ENCODE results near the gene OR1F1. TPM values are rescaled to one million over a fixed set of nuclear protein-coding genes. Genes with fewer than 3 reads are reported as not detected.

The OR1F1 gene
- total and polyA plus RNA-seq, 2 of the 8 experiments (the other 6 are each of a cell fraction or from before 2014, with no cell fraction given): 0.52 to 1.2 TPM

GRCh38 chr16:3158510-3159314, 29.3 kb upstream of the OR1F1 start (continued):
- no peak for TF ChIP-seq JUND (IDR thresholded peaks at IDR 0.05; ENCODE audit: low read length)
- no peak for TF ChIP-seq POU5F1 (IDR thresholded peaks at IDR 0.05; ENCODE audit: low read depth, low read length)
- no peak for TF ChIP-seq ZNF274 (IDR thresholded peaks at IDR 0.05; ENCODE audit: borderline replicate concordance, extremely low read depth, low read length)
- no peak for TF ChIP-seq RXRA (IDR thresholded peaks at IDR 0.05; ENCODE audit: insufficient read depth, low read depth, low read length)
- no peak for TF ChIP-seq TAF7 (optimal IDR thresholded peaks at IDR 0.05; ENCODE audit: borderline replicate concordance, low read depth, low read length)
- TF ChIP-seq KDM1A (IDR thresholded peaks at IDR 0.05; ENCODE audit: borderline replicate concordance, low read length): peak; percentile 75; the same call in 1 of the 2 replicates
- TF ChIP-seq POLR2AphosphoS5 (IDR thresholded peaks at IDR 0.05; ENCODE audit: low read depth, low read length): no peak
- peak; percentile 45 for TF ChIP-seq TAF1 (IDR thresholded peaks at IDR 0.05; ENCODE audit: low read depth, low read length)
- 0 out of 3 replicates have a peak, but pooled peaks of 1 of the 2 experiments have one; percentile 5 for TF ChIP-seq EP300 (IDR thresholded peaks at IDR 0.05; ENCODE audit: borderline replicate concordance in 1 of 2, low read depth in 2 of 2, low read length in 2 of 2)
- peak; percentile 23; the same call in 1 of the 2 replicates for TF ChIP-seq TEAD4 (IDR thresholded peaks at IDR 0.05; ENCODE audit: low read depth, low read length)
- no peak for TF ChIP-seq CBX5 (IDR thresholded peaks at IDR 0.05; ENCODE audit: low read depth, low read length)
- TF ChIP-seq BCL11A (IDR thresholded peaks at IDR 0.05; ENCODE audit: low read depth in 2 of 2, low read length in 2 of 2): no peak
- TF ChIP-seq SP2 (IDR thresholded peaks at IDR 0.05; ENCODE audit: low read length): no peak
